Measurements from ENCODE around the gene AKT1.

- no peak for TF ChIP-seq EZH2phosphoT487 (IDR thresholded peaks at IDR 0.05; ENCODE audit: borderline replicate concordance, low read length)
- TF ChIP-seq, protein P1, sequence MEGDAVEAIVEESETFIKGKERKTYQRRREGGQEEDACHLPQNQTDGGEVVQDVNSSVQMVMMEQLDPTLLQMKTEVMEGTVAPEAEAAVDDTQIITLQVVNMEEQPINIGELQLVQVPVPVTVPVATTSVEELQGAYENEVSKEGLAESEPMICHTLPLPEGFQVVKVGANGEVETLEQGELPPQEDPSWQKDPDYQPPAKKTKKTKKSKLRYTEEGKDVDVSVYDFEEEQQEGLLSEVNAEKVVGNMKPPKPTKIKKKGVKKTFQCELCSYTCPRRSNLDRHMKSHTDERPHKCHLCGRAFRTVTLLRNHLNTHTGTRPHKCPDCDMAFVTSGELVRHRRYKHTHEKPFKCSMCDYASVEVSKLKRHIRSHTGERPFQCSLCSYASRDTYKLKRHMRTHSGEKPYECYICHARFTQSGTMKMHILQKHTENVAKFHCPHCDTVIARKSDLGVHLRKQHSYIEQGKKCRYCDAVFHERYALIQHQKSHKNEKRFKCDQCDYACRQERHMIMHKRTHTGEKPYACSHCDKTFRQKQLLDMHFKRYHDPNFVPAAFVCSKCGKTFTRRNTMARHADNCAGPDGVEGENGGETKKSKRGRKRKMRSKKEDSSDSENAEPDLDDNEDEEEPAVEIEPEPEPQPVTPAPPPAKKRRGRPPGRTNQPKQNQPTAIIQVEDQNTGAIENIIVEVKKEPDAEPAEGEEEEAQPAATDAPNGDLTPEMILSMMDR (IDR thresholded peaks at IDR 0.05; ENCODE audit: low read depth, low read length, poor library complexity, severe bottlenecking) = no peak
Measured at GRCh38 chr14:104770072-104770579, 25.4 kb downstream of the AKT1 start.

All from DOHH2 (cell line).